Measurements from ENCODE around the gene DENND4A. TPM values are rescaled to one million over a fixed set of nuclear protein-coding genes. Genes with fewer than 3 reads are reported as not detected.

The DENND4A gene
- total and polyA plus RNA-seq, 9 of the 15 experiments (the other 6 are each of a cell fraction or from before 2014, with no cell fraction given) = 6.8 to 32.3 (median 19.9) TPM

GRCh38 chr15:65792138-65792987, at the start of gene DENND4A (continued):
- TF ChIP-seq ZNF449 (CRISPR knock-in tag; IDR thresholded peaks at IDR 0.05) = no peak
- TF ChIP-seq HDAC6 (IDR thresholded peaks at IDR 0.05; ENCODE audit: low read depth, low read length) = 0 out of 2 replicates have a peak, but pooled peaks have one; percentile 53
- no peak for TF ChIP-seq CUX1 (CRISPR knock-in tag; IDR thresholded peaks at IDR 0.05)
- TF ChIP-seq KLF6 (CRISPR knock-in tag; IDR thresholded peaks at IDR 0.05; ENCODE audit: borderline replicate concordance) = no peak
- 0 out of 2 replicates have a peak, but pooled peaks have one; percentile 30 for TF ChIP-seq ZNF165 (CRISPR knock-in tag; IDR thresholded peaks at IDR 0.05; ENCODE audit: borderline replicate concordance)
- TF ChIP-seq CBFB (CRISPR knock-in tag; IDR thresholded peaks at IDR 0.05) = no peak
- peak; percentile 80 for TF ChIP-seq POLR2G (IDR thresholded peaks at IDR 0.05; ENCODE audit: low read depth, low read length)
- TF ChIP-seq TFAM (CRISPR knock-in tag; conservative IDR thresholded peaks at IDR 0.05) = no peak
- TF ChIP-seq, protein P1, sequence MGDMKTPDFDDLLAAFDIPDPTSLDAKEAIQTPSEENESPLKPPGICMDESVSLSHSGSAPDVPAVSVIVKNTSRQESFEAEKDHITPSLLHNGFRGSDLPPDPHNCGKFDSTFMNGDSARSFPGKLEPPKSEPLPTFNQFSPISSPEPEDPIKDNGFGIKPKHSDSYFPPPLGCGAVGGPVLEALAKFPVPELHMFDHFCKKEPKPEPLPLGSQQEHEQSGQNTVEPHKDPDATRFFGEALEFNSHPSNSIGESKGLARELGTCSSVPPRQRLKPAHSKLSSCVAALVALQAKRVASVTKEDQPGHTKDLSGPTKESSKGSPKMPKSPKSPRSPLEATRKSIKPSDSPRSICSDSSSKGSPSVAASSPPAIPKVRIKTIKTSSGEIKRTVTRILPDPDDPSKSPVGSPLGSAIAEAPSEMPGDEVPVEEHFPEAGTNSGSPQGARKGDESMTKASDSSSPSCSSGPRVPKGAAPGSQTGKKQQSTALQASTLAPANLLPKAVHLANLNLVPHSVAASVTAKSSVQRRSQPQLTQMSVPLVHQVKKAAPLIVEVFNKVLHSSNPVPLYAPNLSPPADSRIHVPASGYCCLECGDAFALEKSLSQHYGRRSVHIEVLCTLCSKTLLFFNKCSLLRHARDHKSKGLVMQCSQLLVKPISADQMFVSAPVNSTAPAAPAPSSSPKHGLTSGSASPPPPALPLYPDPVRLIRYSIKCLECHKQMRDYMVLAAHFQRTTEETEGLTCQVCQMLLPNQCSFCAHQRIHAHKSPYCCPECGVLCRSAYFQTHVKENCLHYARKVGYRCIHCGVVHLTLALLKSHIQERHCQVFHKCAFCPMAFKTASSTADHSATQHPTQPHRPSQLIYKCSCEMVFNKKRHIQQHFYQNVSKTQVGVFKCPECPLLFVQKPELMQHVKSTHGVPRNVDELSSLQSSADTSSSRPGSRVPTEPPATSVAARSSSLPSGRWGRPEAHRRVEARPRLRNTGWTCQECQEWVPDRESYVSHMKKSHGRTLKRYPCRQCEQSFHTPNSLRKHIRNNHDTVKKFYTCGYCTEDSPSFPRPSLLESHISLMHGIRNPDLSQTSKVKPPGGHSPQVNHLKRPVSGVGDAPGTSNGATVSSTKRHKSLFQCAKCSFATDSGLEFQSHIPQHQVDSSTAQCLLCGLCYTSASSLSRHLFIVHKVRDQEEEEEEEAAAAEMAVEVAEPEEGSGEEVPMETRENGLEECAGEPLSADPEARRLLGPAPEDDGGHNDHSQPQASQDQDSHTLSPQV (IDR thresholded peaks at IDR 0.05) = peak; percentile 60; the same call in 1 of the 2 replicates
- no peak for TF ChIP-seq ZNF740 (CRISPR knock-in tag; IDR thresholded peaks at IDR 0.05)
- TF ChIP-seq ZNF740 (tag; IDR thresholded peaks at IDR 0.05) = no peak
- TF ChIP-seq PTBP1 (IDR thresholded peaks at IDR 0.05; ENCODE audit: low read depth, low read length) = no peak
- TF ChIP-seq SMAD2 (IDR thresholded peaks at IDR 0.05; ENCODE audit: low read depth, low read length) = no peak
